HG02798 (cell line): ENCODE results near the gene PRDM10.
"Not testable (repeated sequence)": the region's sequence is repeated elsewhere in the genome, so short reads cannot be mapped to it uniquely, and the experiment has no call there.

Experiments
- ATAC-seq: cut with Tn5 transposase; IDR thresholded peaks from one replicate; pipeline ENCODE4 v1.9.1; 2021; ENCODE audit warnings: mild to moderate bottlenecking; ENCODE audit not compliant: unreplicated experiment, poor library complexity

Gene PRDM10

GRCh38 chr11:130002352-130002845, at the start of gene PRDM10:
Gene PRDM10 (minus strand): TSS chr11:130002835. CDS start chr11:129960964, 41,871 bp downstream.
- peak; percentile 43 for ATAC-seq

DNA sequence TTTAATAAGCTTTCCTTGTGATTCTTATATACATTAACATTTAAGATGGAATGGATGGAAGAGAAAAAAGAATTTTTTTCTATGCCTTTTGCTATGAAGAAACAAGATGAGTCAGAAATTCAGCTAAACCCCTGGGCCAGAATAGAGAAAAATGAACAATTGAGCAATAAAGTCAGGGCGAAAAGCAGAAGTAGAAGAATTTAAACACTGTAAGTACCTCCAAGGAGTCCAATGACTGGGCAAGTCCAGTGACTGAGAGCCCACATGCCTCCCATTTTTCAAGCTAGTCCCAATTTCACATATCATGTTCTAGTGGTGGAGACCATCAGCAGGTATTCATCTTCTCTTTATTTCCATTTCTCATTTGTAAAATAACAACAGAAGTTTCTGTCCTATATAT, 48.4 kb upstream of the PRDM10 start:
- no peak for ATAC-seq

GRCh38 chr11:130050257-130050656, 47.6 kb upstream of the PRDM10 start:
- ATAC-seq, result no peak

DNA sequence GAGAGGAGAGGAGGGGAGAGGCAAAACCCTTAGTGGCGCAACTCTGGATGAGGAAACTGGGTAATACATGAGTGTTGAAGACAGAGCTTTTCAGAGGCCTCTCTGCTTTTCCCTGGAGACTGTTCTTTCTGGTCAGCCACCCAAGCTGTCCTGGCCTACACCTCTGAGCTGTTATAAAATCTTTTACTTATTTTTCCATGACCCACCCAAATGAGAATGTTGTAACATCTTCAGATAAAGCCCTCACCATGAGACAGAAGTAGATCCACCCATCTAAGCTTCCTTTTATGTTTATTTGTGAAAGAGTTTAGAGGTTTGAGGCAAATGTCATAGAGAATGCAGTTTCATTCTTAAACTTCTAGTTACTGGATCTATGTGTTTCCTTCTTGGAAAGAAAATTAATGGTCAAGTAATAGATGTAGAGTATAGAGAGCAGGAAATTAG, 46.7 kb upstream of the PRDM10 start:
- no peak for ATAC-seq

DNA sequence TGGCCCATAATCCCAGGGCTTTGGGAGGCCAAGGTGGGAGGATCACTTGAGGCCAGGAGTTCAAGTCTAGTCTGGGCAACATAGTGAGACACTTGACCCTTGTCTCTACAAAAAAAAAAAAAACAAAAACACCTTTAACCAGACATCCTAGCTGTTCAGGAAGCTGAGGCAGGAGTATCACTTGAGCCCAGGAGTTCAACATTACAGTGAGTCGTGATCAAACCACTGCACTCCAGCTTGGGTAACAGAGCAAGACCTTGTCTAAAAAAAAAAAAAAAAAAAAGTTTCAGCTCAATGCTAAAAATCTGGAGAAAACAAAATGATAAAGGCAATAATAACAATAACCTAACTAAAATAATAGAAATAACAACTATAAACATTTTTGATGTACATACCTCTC, 44.5 kb upstream of the PRDM10 start:
- ATAC-seq, result no peak

DNA sequence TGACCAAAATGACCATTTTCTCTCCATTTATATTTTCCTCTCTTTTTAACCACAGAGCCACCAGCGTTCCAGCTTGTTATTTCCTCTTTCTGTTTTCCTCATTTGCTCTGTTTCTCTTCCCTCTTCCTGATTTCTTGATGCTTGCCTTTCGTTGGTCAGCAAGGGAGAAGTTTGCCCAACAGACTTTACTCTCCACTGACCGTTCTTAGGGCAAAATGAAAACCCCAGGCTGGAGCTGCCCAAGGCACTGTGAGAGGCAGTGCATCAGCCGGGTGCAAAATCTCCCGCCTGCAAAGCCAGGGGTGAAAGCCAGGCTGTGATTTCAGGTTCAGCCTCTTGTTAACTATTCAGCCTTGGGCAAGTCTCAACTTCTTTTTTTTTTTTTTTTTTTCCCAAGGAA, 40.9 kb upstream of the PRDM10 start:
- ATAC-seq, result no peak

GRCh38 chr11:130042093-130042591, 39.5 kb upstream of the PRDM10 start:
- ATAC-seq, result no peak

GRCh38 chr11:130040281-130040940, 37.8 kb upstream of the PRDM10 start:
- ATAC-seq, result no peak

- peak; percentile 66 for ATAC-seq
Observed at GRCh38 chr11:130037881-130038585, 35.4 kb upstream of the PRDM10 start.

GRCh38 chr11:130037058-130037457, 34.4 kb upstream of the PRDM10 start:
- ATAC-seq, result no peak

GRCh38 chr11:130034236-130034635, 31.6 kb upstream of the PRDM10 start:
- no peak for ATAC-seq

GRCh38 chr11:130032931-130033330, 30.3 kb upstream of the PRDM10 start:
- ATAC-seq, result no peak

- ATAC-seq, result no peak
Observed at GRCh38 chr11:130031945-130032344, 29.3 kb upstream of the PRDM10 start.

GRCh38 chr11:130031056-130031455, 28.4 kb upstream of the PRDM10 start:
- no peak for ATAC-seq

- no peak for ATAC-seq
Observed at GRCh38 chr11:130029137-130029536, 26.5 kb upstream of the PRDM10 start.

- ATAC-seq, result no peak
Observed at GRCh38 chr11:130025371-130025770, 22.7 kb upstream of the PRDM10 start.

GRCh38 chr11:130024361-130024760, 21.7 kb upstream of the PRDM10 start:
- no peak for ATAC-seq

- ATAC-seq, result peak; percentile 79
Observed at GRCh38 chr11:130023204-130023603, 20.6 kb upstream of the PRDM10 start.

DNA sequence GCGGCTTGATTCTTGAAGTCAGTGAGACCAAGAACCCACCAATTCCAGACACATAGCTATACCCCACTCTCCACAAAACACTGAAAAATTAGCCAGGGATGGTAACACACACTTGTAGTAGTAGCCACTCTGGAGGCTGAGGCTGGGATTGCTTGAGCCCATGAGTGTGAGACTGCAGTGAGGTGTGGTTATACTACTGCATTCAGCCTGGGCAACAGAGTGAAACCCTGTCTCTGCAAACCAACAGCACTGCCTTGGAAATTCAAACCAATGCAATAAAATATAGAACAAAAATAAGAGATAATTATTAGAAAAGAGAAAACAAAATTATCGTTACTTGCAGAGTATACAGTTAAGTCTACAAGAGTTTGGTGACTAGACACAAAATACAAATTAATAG, 20.2 kb upstream of the PRDM10 start:
- no peak for ATAC-seq

- not testable (repeated sequence) for ATAC-seq
Observed at GRCh38 chr11:130021606-130022005, 19.0 kb upstream of the PRDM10 start.

DNA sequence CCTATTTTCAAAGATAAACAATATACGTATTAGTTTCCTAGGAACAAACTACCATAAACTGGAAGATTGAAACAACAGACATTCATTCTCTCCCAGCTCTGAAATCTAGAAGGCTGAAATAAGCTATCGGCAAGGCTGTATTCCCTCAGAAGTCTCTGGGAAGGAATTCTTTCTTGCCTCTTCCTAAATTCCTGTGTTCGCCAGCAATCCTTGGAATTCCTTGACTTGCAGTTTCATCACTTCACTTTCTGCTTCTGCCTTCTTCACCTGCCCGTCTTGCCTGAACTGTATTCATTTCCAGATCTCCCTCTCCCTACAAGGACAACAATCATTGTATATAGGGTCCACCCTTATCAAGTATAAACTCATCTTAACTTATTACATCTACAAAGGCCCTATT, 17.7 kb upstream of the PRDM10 start:
- no peak for ATAC-seq
